Mesodermal cell (in vitro differentiated cells): ENCODE measurements around the gene RNF14.

ENCODE experiments used
- H3K27ac ChIP-seq: 2 replicates; pipeline ENCODE4 v1.7.0; 2013; ENCODE audit warnings: mild to moderate bottlenecking, low read depth, low read length, moderate library complexity; ENCODE audit not compliant: severe bottlenecking
- H3K36me3 ChIP-seq: 2 replicates; pipeline ENCODE4 v1.7.1; 2013; ENCODE audit warnings: mild to moderate bottlenecking, low read length, moderate library complexity; ENCODE audit not compliant: control insufficient read depth, insufficient read depth
- H3K4me1 ChIP-seq: one replicate; pipeline ENCODE4 v1.7.1; 2013; ENCODE audit warnings: mild to moderate bottlenecking, low read length; ENCODE audit not compliant: insufficient read depth, control insufficient read depth, poor library complexity, severe bottlenecking
- H3K4me3 ChIP-seq: 2 replicates; pipeline ENCODE4 v1.7.0; 2013; ENCODE audit warnings: low read length, control low read depth, mild to moderate bottlenecking; ENCODE audit not compliant: insufficient read depth, poor library complexity, severe bottlenecking; ENCODE audit errors: extremely low read depth
- H3K9me3 ChIP-seq: 2 replicates; pipeline ENCODE4 v1.7.1; 2013; ENCODE audit warnings: mild to moderate bottlenecking, low read length, moderate library complexity; ENCODE audit not compliant: control insufficient read depth
- WGBS, 2 experiments: methylation state at CpG; one replicate each; pipeline ENCODE4 v1.1.5; 2013; ENCODE audit warnings: missing lambda C conversion rate in 2 of 2; ENCODE audit not compliant: insufficient coverage in 2 of 2; 5-methylcytosine and 5-hydroxymethylcytosine counted together

Gene RNF14

GRCh38 chr5:142006363-142007236, 37.7 kb downstream of the RNF14 start:
- H3K9me3 ChIP-seq, result no peaks in the 10 kb centered on the region
- H3K4me1 ChIP-seq, result no peaks in the 10 kb centered on the region
- H3K27ac ChIP-seq, result no peak overlapping the region
- 100% methylated on average over 1 to 3 of the region's 3 CpGs for WGBS, 2 experiments
- peaks cover 89% of the 10 kb centered on the region for H3K36me3 ChIP-seq
- no peak overlapping the region for H3K4me3 ChIP-seq

- WGBS, 2 experiments, result 100% methylated on average over 1 of the region's 1 CpG; no CpG with 5 or more reads in 1 of the 2 experiments
Observed at GRCh38 chr5:142007237-142007544, 38.3 kb downstream of the RNF14 start.

DNA sequence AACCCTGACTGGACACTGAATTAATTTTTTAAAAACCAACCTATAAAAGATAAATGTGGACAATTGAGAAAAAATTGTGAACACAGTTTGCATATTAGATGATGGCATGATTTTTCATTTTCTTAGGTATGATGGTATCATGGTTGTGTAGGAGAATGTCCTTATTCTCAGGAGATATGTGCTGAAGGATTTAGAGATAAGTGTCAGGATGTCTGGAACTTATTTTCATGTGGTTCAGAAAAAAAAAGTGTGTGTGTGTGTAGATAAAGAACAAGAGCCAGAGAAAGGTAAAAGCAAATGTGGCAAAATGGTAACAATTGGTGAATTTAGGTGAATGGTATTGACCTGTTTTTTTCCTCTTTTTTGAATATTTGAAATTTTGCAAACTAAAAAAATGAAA, 39.9 kb downstream of the RNF14 start:
- Histone ChIP-seq H3K27ac (no peak overlapping the region), H3K4me1 (peaks cover 6% of the 10 kb centered on the region), H3K36me3 (peaks cover 71% of the 10 kb centered on the region), H3K4me3 (no peak overlapping the region), H3K9me3 (no peaks in the 10 kb centered on the region)

More at GRCh38 chr5:142007237-142007544, 38.3 kb downstream of the RNF14 start:
- Histone ChIP-seq H3K9me3 (no peaks in the 10 kb centered on the region), H3K4me3 (no peak overlapping the region), H3K4me1 (no peaks in the 10 kb centered on the region), H3K27ac (no peak overlapping the region), H3K36me3 (peaks cover 85% of the 10 kb centered on the region)

GRCh38 chr5:142009886-142010285, 41.0 kb downstream of the RNF14 start:
- 90 to 93% methylated on average over 4 of the region's 4 CpGs for WGBS, 2 experiments
- no peak overlapping the region for H3K4me3 ChIP-seq
- H3K27ac ChIP-seq, result no peak overlapping the region
- H3K4me1 ChIP-seq, result peaks cover 6% of the 10 kb centered on the region
- H3K36me3 ChIP-seq, result peaks cover 61% of the 10 kb centered on the region
- H3K9me3 ChIP-seq, result no peaks in the 10 kb centered on the region

DNA sequence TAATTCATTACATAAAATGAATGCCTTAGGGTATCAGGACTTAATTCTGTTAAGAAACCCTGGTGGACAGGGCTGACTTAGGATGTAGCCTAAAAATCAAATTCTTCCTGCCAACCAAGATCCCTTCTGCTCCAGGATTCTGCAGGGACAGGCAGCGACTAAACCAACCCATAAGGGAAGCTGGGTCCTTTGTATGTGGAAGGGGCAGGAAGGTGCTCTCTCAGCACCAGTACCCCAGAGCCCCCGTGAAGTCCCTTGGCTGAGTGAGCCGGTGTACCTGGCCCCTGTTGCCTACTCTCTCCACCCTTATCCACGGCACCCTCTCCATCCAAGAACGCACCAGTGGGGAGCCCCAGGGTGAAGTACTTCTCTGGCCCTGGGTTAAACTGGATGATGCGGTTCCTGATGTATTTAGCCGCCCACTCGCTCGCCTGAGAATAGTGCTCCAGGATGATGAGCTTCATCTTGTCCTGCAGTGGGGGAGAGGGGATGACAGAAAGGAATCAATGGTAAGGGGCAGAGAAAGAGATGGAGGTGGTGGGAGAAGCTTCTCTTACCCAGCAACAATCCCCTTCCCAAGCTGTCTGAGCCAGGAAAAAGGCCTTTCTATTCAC, 42.8 kb downstream of the RNF14 start:
- no peak overlapping the region for H3K27ac ChIP-seq
- 97 to 100% methylated on average over 6 of the region's 9 CpGs for WGBS, 2 experiments
- H3K36me3 ChIP-seq, result peaks cover 43% of the 10 kb centered on the region
- peaks cover 18% of the 10 kb centered on the region for H3K4me1 ChIP-seq
- H3K9me3 ChIP-seq, result no peaks in the 10 kb centered on the region
- H3K4me3 ChIP-seq, result peak overlapping the region; percentile 72

DNA sequence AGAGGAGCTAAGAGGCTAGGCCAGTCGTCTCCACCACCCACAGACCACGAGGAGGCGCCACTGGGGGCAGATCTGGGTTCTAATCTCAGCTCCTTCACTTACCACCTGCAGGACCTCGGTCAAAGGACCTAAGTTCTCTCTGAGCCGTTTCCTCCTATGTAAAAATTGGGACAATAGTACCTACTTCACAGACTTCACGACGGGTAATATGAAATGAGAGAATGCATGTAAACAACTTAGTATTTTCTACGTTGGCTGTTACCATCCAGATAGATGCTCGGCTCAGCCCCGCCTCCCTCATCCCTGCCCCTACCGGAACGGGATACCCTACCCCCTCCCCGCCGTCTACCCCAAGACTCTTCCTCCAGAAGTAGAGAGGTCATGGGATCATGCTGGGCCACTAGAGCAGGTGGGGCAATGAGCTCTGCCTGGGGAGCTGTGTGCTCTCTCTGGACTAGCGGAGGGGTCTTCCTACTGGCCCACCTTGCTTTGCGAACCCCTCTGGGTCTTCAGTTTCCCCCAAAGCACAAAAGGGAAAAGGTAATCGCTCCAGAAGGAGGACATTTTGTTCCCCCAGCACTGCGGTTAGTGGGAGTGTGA, 43.4 kb downstream of the RNF14 start:
- Histone ChIP-seq H3K4me3 (peak overlapping the region; percentile 72), H3K36me3 (peaks cover 38% of the 10 kb centered on the region), H3K27ac (peak overlapping the region; percentile 57), H3K9me3 (no peaks in the 10 kb centered on the region), H3K4me1 (peaks cover 18% of the 10 kb centered on the region)
- WGBS, 2 experiments, result 15 to 17% methylated on average over 2 to 12 of the region's 18 CpGs

DNA sequence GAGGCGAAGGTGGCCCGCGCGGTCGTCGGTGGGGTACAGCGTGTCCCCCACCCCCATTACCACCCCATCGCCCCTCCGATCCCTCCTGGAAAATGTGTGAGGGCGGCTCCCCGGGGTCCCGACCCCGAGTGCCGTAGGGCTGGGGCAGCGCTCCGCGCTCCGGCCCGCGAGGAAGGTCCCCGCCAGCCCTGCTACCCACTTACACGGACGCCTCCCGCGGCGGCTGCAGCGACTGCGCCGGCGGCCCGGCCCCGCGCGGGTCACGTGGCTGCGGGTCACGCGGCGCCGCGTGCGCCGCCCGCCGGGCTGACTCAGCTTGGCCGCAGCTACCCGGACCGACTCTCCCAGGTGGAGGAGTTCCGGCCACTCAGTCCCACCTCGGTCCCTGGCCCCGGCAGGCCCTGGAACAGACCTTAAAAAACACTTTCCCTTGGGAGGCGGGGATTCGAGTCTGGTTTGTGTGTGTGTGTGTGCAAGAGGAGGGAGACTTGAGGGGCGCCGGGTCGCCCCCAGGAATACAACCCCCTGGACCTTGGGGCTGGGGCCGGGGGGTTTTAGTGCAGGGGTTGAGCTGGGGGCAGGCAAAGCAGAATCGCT, 44.0 kb downstream of the RNF14 start, which contains the start of gene GNPDA1:
Gene GNPDA1 (minus strand): TSS at position 236 of the 597 bp plus-strand sequence. CDS start 992 bp downstream, outside the sequence.
- 1 to 5% methylated on average over 11 to 42 of the region's 58 CpGs for WGBS, 2 experiments
- H3K27ac ChIP-seq, result peak within 1 kb of the TSS; percentile 57
- H3K4me3 ChIP-seq, result peak within 1 kb of the TSS; percentile 72
- H3K36me3 ChIP-seq, result peaks cover 32% of the 10 kb centered on the region
- peaks cover 18% of the 10 kb centered on the region for H3K4me1 ChIP-seq
- no peaks in the 10 kb centered on the region for H3K9me3 ChIP-seq

- no peak overlapping the region for H3K27ac ChIP-seq
- peaks cover 23% of the 10 kb centered on the region for H3K36me3 ChIP-seq
- H3K9me3 ChIP-seq, result no peaks in the 10 kb centered on the region
- H3K4me1 ChIP-seq, result peaks cover 18% of the 10 kb centered on the region
- no peak overlapping the region for H3K4me3 ChIP-seq
- 95 to 97% methylated on average over 14 to 15 of the region's 16 CpGs for WGBS, 2 experiments
Observed at GRCh38 chr5:142013734-142014521, 45.0 kb downstream of the RNF14 start.

DNA sequence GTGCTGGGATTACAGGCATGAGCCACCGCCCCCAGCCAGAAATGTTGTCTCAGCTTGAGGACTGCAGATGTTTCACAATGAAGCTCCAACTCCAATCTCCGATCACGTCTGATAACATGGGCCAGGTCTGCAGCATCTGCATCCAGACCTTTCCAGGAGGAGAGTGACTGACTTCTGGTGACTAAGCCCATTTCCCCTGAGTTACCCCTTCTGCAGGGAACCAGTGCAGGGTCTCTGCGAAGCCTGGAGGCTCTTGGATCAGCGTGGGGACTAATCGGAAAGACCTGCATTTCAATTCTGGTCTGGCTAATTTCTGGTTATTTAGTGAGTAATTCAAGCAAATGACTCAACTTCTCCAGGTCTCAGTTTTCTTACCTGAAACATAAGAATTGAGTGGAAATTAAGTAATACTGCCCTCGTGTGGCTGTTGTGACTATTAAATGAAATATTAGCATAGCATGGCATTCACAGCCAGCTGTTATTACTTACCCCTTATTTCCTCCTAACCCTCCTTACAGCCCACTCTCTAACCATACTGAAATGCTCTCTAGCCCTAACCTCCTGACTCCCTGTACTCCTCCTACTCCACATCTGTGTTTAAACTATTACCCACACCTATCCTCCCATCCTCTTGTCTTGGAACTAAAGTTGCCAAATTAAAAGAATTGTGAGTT, 46.1 kb downstream of the RNF14 start:
- no peaks in the 10 kb centered on the region for H3K9me3 ChIP-seq
- H3K27ac ChIP-seq, result peak overlapping the region; percentile 69
- peaks cover 12% of the 10 kb centered on the region for H3K36me3 ChIP-seq
- 78 to 82% methylated on average over 6 of the region's 7 CpGs for WGBS, 2 experiments
- H3K4me1 ChIP-seq, result peaks cover 18% of the 10 kb centered on the region
- no peak overlapping the region for H3K4me3 ChIP-seq
